HG03520 (cell line): ENCODE measurements around the gene OST4.
"Not testable (repeated sequence)": the region's sequence is repeated elsewhere in the genome, so short reads cannot be mapped to it uniquely, and the experiment has no call there.

Experiments
- ATAC-seq: cut with Tn5 transposase; IDR thresholded peaks from one replicate; pipeline ENCODE4 v1.9.1; 2021; ENCODE audit warnings: mild to moderate bottlenecking, moderate library complexity; ENCODE audit not compliant: unreplicated experiment

OST4 gene

GRCh38 chr2:27080140-27080469, 8.7 kb upstream of the OST4 start:
- ATAC-seq, result no peak

DNA sequence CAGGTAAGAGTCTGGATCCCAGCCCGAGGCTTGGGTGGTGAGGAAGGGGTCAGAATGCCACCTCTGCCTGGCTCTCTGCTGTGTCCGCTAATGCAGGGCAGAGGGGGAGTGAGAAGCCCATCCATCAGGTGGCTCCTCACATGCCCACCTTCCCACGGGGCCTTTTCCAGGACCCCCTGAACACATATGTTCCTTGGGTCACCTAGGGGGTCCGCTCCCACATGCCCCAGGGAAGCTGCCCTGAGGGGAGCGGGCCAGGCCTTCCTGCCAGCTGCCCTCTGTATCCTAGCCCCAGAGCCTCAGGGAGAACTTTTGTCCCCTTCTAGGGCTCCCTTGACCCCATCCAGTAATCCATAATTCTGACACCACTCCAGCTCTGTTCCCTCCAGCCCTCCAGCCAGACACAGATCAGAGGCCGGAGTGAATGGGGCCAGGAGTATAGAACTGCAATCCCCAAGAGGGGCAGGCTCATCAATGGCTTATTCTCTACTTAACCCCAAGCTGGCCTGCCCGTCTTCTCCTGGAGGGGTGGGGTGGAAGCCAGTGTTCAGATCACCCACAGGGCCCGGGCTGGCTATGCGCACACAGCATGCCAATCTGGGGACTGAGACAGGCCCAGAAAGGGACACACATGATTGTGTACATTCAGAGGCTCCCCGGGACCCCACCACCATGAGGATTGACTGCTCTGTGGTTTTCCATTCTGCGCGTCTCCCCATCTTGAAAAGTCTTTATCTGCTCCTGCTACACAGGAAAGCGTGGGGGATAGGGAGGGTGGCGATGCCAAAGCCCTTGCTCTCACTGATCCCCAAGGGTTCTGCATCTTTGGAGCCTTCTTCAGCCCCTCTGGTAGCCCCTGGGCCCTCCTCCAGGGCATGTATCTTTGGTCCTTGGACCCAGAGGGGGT, 8.0 kb upstream of the OST4 start:
- ATAC-seq, result no peak

- ATAC-seq, result no peak
Observed at GRCh38 chr2:27078267-27079194, 7.1 kb upstream of the OST4 start, which contains the start of gene EMILIN1. Gene EMILIN1 (plus strand): TSS chr2:27078615. CDS start chr2:27079066, 451 bp downstream.

GRCh38 chr2:27077231-27077630, 5.8 kb upstream of the OST4 start:
- no peak for ATAC-seq

- no peak for ATAC-seq
Observed at GRCh38 chr2:27076323-27076722, 4.9 kb upstream of the OST4 start.

- ATAC-seq, result not testable (repeated sequence)
Observed at GRCh38 chr2:27075566-27075871, 4.1 kb upstream of the OST4 start.

DNA sequence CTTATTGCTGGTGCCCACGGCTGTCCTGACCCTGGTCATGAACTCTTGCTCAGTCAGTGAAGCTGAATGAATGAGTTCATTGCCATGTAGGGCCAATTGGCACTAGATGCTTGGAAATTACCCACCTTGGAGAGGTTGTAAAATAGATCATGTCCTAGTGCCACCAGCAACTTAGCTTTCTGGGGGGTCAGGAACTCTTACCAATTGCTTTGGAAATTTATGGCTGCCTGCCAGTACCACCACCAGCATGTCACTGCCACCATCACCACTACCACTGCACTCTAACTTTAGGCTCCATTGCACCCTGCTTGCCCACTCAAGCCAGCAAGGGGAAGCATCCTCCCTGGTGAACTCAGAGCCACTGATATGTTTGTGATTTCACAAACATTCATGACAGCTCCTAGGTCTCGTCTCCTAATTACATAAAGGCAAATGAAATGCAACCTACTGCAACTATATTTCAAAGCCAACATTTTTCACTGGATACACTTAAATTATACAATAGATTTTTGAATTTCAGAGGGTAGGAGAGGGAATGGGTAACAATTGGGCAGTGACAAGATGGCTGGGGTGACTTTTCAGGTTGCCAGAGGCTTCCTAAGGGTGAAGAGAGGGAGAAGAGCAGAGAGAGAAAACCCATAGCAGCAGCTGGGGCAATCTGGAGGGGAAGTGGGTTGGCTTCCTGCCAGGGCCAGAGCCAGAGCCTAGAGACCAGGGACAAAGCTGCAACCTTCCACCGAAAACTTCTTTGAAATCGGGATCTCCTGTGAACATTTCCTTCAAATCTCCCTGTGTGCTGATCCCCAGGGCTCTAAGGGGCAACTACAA, 3.5 kb upstream of the OST4 start:
- no peak for ATAC-seq

- no peak for ATAC-seq
Observed at GRCh38 chr2:27073782-27074181, 2.3 kb upstream of the OST4 start.

DNA sequence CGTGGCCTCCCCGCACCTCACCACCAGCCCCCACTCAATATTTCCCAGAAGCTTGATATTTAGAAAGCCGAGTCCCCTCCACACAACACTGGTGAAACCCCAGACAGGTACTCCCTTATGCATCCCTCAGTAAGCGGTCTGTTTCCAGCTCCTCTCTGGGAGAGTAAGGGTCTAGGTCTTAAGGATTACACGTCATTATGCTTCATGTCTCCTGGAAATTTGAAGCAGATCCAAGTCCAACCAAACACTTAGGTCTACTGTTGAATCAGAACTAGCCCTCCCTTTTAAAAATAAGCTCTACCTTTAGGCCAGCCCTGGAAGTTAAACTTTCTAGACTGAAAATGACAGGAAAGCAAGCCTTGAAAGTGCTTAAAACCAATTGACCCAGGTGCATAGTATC, 1.5 kb upstream of the OST4 start:
- ATAC-seq, result no peak

DNA sequence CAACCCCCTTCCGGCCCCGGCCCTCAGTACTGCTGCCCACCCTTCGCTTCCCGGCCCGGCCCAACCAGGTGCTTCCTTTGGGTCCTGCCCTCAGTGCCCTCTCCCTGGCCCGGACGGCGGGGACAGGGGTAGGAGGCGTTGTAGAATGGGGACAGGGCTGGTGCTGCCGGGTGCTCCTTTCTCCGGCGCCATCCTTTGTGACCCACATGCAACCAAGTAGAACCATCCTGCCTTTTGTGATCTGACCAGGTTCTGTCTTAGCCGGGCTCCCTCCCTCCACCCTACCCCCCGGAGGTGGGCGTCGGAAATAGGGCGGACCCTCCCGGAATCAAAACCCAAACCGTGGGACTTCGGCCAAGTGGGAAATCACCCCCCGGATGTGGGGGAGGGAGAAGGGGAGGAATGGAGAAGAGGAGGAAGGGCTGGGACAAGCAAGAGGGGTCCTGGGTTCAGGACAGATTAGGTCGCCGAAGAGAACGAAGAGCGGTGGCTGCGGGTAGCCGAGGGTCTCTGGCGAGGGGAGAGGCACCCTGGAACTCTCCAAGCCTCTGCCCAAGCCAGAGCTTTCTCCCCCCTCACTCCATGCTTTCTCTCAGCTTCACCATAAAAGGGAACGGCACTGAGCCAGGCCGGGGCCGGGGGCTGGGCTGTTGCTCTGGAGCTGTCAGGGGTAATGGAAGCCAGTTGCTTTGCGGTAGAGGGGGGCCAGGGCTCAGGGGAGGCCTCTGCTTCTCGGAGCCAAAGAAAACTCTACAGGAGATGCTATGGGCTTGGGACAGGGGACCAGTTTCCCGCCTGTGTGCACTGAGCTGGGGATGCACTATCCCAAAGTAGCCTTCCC, 756 bp upstream of the OST4 start:
- no peak for ATAC-seq

GRCh38 chr2:27070653-27071276, 689 bp downstream of the OST4 start:
- no peak for ATAC-seq

GRCh38 chr2:27069961-27070618, 1.4 kb downstream of the OST4 start:
- no peak for ATAC-seq

DNA sequence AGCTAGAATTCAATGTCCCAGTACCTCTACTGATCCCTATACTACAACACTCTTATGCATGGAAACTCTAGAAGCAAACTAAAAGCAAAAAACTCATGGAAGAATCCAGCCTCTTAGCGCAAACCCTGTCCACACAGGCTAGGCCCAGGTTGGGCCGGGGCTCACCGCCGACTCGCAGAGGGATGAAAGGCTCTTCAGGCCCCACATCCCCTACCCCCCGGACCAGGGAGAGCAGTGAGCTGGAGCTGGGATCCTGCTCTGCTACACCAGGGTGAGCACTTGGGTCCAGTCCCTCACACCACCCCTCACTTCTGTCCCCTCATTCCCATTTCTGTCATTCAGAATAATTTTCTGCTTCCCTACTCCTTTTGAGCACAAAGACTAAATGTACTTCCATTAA, 2.0 kb downstream of the OST4 start:
- no peak for ATAC-seq

- ATAC-seq, result no peak
Observed at GRCh38 chr2:27067385-27067784, 4.1 kb downstream of the OST4 start.

DNA sequence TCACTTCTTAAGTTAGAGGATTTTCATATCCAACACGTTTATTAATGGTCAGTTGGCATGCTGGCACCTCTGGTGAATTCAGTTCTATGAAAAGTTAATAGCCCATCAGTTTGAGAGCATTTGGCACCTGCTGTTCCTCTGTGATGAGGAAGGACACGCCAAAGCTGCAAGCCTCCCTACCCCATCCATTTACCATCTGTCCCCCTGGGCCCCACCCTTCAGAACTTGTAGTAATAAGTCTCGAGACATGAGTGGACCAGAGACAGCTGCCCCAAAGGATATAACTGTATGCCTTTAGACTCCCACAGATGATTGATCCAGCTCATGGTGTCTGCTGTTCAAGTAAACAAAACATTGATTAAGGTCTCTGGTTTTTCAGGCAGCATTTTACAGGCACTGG, 6.3 kb downstream of the OST4 start:
- ATAC-seq, result no peak

DNA sequence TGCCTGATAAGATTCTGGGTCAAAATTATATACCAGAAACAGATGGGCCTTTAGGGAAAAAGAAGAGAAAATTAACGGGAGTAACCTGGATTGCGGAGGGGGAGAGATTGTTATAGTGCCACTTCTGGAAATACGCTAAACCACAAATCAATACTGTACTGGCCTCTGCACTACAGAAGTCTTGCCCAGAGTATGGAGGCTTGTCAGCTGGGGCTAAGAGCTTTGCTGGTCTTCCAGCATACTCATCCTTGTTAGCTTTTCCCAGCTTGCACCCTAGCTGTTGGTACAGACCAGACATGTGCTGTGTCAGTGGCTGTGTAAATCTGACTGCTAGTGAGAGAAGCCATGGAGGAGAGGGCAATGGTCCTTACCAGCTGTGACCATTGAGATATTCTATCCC, 11.1 kb downstream of the OST4 start:
- ATAC-seq, result no peak

GRCh38 chr2:27059141-27059820, 12.2 kb downstream of the OST4 start:
- no peak for ATAC-seq

DNA sequence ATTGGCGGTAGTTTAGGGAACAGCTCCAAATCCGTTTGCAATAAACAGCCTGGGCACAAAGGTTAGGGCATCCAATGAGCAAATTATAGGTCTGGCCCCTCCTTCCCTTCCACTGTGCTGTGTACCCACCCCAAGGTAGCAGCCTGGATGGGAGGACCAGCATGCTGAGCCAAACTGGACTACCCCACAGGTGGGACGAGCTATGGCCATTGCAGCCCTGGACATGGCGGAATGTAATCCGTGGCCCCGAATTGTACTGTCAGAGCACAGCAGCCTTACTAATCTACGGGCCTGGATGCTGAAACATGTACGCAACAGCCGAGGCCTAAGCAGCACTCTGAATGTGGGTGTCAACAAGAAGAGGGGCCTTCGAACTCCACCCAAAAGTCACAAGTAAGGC, 13.2 kb downstream of the OST4 start:
- no peak for ATAC-seq

DNA sequence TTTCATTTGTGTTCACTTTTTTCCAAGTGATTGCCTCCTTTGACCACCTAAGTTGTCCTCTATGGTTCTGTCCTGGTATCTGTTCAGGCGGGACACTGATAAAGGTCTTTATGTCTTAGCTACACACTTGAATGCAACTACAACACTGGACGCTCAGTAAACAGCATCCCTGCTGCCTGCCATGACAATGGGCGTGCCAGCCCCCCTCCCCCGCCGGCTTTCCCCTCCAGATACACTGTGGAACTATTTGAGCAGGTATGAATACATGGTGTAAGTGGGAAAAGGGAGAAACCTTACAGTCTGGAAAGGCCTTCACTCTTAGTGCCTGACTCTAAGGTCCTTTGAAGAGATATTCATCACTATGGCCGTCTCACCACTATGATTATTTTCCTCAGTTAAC, 14.3 kb downstream of the OST4 start:
- no peak for ATAC-seq
